Progenitor cell of endocrine pancreas (in vitro differentiated cells): ENCODE results near the gene MRPL43. TPM values are rescaled to one million over a fixed set of nuclear protein-coding genes. Genes with fewer than 3 reads are reported as not detected.
"Not testable (repeated sequence)": the region's sequence is repeated elsewhere in the genome, so short reads cannot be mapped to it uniquely, and the experiment has no call there.

Experiments
- DNase-seq: peaks from one replicate; pipeline ENCODE4 v3.0.0; 2021; ENCODE audit warnings: low spot score; ENCODE audit not compliant: unreplicated experiment
- H3K27ac Mint-ChIP-seq: 2 replicates; pipeline ENCODE4 v1.8.0; 2021; ENCODE audit warnings: mild to moderate bottlenecking, moderate library complexity, mixed read lengths
- H3K27me3 Mint-ChIP-seq: 2 replicates; pipeline ENCODE4 v1.8.0; 2021; ENCODE audit warnings: mixed read lengths
- H3K36me3 Mint-ChIP-seq: 2 replicates; pipeline ENCODE4 v1.8.0; 2022; ENCODE audit warnings: mixed read lengths; ENCODE audit not compliant: insufficient read depth
- H3K4me1 Mint-ChIP-seq: 2 replicates; pipeline ENCODE4 v1.8.0; 2021; ENCODE audit warnings: low read depth, mixed read lengths
- H3K4me3 Mint-ChIP-seq: 2 replicates; pipeline ENCODE4 v1.8.0; 2021; ENCODE audit warnings: low read depth, mild to moderate bottlenecking, moderate library complexity, mixed read lengths
- H3K9me3 Mint-ChIP-seq: 2 replicates; pipeline ENCODE4 v1.8.0; 2021; ENCODE audit warnings: low read depth, mixed read lengths
- CTCF ChIP-seq: fragments of 200-600 bp; sonication (generic); IDR thresholded peaks from one replicate; pipeline ENCODE4 v1.5.0; 2021; ENCODE audit warnings: antibody characterized with exemption, mild to moderate bottlenecking; ENCODE audit not compliant: unreplicated experiment
- total RNA-seq: library from RNA; stranded (reverse); gene quantifications from 2 replicates; pipeline ENCODE4 v1.2.1, GENCODE V29; 2021

Gene MRPL43
- total RNA-seq, 1 donor from 2014 or later: 70.7 TPM

GRCh38 chr10:100979791-100980272 lies 7.5 kb downstream of the MRPL43 start:
- H3K9me3 Mint-ChIP-seq: no peaks in the 10 kb centered on the region
- no peak overlapping the region for H3K4me3 Mint-ChIP-seq
- H3K4me1 Mint-ChIP-seq: peaks cover 3% of the 10 kb centered on the region
- no peak for DNase-seq
- no peak for TF ChIP-seq CTCF
- no peaks in the 10 kb centered on the region for H3K27me3 Mint-ChIP-seq
- peaks cover 20% of the 10 kb centered on the region for H3K36me3 Mint-ChIP-seq
- H3K27ac Mint-ChIP-seq: no peak overlapping the region

GRCh38 chr10:100978901-100979195 lies 8.4 kb downstream of the MRPL43 start:
- Mint-ChIP-seq H3K4me1 (peaks cover 3% of the 10 kb centered on the region), H3K36me3 (peaks cover 20% of the 10 kb centered on the region), H3K27ac (no peak overlapping the region), H3K9me3 (no peaks in the 10 kb centered on the region), H3K4me3 (no peak overlapping the region), H3K27me3 (no peaks in the 10 kb centered on the region)
- TF ChIP-seq CTCF: no peak
- DNase-seq: no peak

- DNase-seq: no peak
- Mint-ChIP-seq H3K4me3 (no peak overlapping the region), H3K4me1 (peaks cover 3% of the 10 kb centered on the region)
Observed at GRCh38 chr10:100978121-100978900, 9.0 kb downstream of the MRPL43 start.

GRCh38 chr10:100977436-100977835 lies 9.9 kb downstream of the MRPL43 start:
- TF ChIP-seq CTCF: no peak
- Mint-ChIP-seq H3K27ac (no peak overlapping the region), H3K36me3 (peaks cover 22% of the 10 kb centered on the region), H3K4me3 (no peak overlapping the region), H3K9me3 (no peaks in the 10 kb centered on the region), H3K27me3 (no peaks in the 10 kb centered on the region), H3K4me1 (peaks cover 7% of the 10 kb centered on the region)
- DNase-seq: no peak

More at GRCh38 chr10:100978121-100978900, 9.0 kb downstream of the MRPL43 start:
- Mint-ChIP-seq H3K36me3 (peaks cover 23% of the 10 kb centered on the region), H3K27ac (no peak overlapping the region), H3K27me3 (no peaks in the 10 kb centered on the region), H3K9me3 (no peaks in the 10 kb centered on the region)
- TF ChIP-seq CTCF: no peak

- no peak for TF ChIP-seq CTCF
- Mint-ChIP-seq H3K36me3 (peaks cover 19% of the 10 kb centered on the region), H3K9me3 (no peaks in the 10 kb centered on the region), H3K27me3 (no peaks in the 10 kb centered on the region), H3K4me3 (no peak overlapping the region), H3K27ac (peak overlapping the region; percentile 78), H3K4me1 (peaks cover 12% of the 10 kb centered on the region)
- DNase-seq: no peak
Observed at GRCh38 chr10:100976906-100977305, 10.4 kb downstream of the MRPL43 start.

GRCh38 chr10:100975397-100975796 lies 11.9 kb downstream of the MRPL43 start:
- H3K9me3 Mint-ChIP-seq, DNase-seq, H3K27me3 Mint-ChIP-seq, H3K27ac Mint-ChIP-seq, H3K4me3 Mint-ChIP-seq: not testable (repeated sequence)
- H3K36me3 Mint-ChIP-seq: peaks cover 14% of the 10 kb centered on the region
- H3K4me1 Mint-ChIP-seq: peaks cover 27% of the 10 kb centered on the region
